Measurements from ENCODE around the gene MTOR.
A peak's percentile ranks its signal among the peaks of the same experiment; 100 is the strongest.
"Not testable (repeated sequence)": the region's sequence is repeated elsewhere in the genome, so short reads cannot be mapped to it uniquely, and the experiment has no call there.

Gene MTOR

GRCh38 chr1:11180342-11180744, 82.0 kb downstream of the MTOR start:
- DNase-seq (ENCODE audit: low spot score) = peak; percentile 32

- peak; percentile 35 for DNase-seq (ENCODE audit: low spot score)
These were observed 82.6 kb downstream of the MTOR start for GRCh38 chr1:11179749-11180148.

- DNase-seq (ENCODE audit: low spot score) = no peak
These were observed 83.2 kb downstream of the MTOR start for GRCh38 chr1:11179125-11179524.

- DNase-seq (ENCODE audit: low spot score) = no peak
These were observed 84.0 kb downstream of the MTOR start for GRCh38 chr1:11178021-11179015.

GRCh38 chr1:11176081-11176706, 86.2 kb downstream of the MTOR start:
- DNase-seq (ENCODE audit: low spot score) = peak; percentile 39

- DNase-seq (ENCODE audit: low spot score) = no peak
These were observed 86.9 kb downstream of the MTOR start for GRCh38 chr1:11175461-11175860.

- DNase-seq (ENCODE audit: low spot score) = peak; percentile 21
These were observed 87.9 kb downstream of the MTOR start for GRCh38 chr1:11174261-11174942.

- DNase-seq (ENCODE audit: low spot score) = no peak
These were observed 92.2 kb downstream of the MTOR start for GRCh38 chr1:11170102-11170501.

- no peak for DNase-seq (ENCODE audit: low spot score)
These were observed 93.1 kb downstream of the MTOR start for GRCh38 chr1:11169202-11169601.

- no peak for DNase-seq (ENCODE audit: low spot score)
These were observed 93.6 kb downstream of the MTOR start for GRCh38 chr1:11168731-11169130.

GRCh38 chr1:11166744-11167143, 95.6 kb downstream of the MTOR start:
- not testable (repeated sequence) for DNase-seq (ENCODE audit: low spot score)

- DNase-seq (ENCODE audit: low spot score) = not testable (repeated sequence)
These were observed 99.6 kb downstream of the MTOR start for GRCh38 chr1:11162752-11163151.

- DNase-seq (ENCODE audit: low spot score) = peak; percentile 87
These were observed 103.5 kb downstream of the MTOR start for GRCh38 chr1:11158720-11159321.

GRCh38 chr1:11158291-11158690, 104.1 kb downstream of the MTOR start:
- no peak for DNase-seq (ENCODE audit: low spot score)

GRCh38 chr1:11157867-11158266, 104.5 kb downstream of the MTOR start:
- no peak for DNase-seq (ENCODE audit: low spot score)

- no peak for DNase-seq (ENCODE audit: low spot score)
These were observed 105.0 kb downstream of the MTOR start for GRCh38 chr1:11157394-11157793.

GRCh38 chr1:11156963-11157362, 105.4 kb downstream of the MTOR start:
- no peak for DNase-seq (ENCODE audit: low spot score)

- no peak for DNase-seq (ENCODE audit: low spot score)
These were observed 105.9 kb downstream of the MTOR start for GRCh38 chr1:11156441-11156840.

- no peak for DNase-seq (ENCODE audit: low spot score)
These were observed 109.2 kb downstream of the MTOR start for GRCh38 chr1:11153184-11153583.

GRCh38 chr1:11152755-11153154, 109.6 kb downstream of the MTOR start:
- no peak for DNase-seq (ENCODE audit: low spot score)

- DNase-seq (ENCODE audit: low spot score) = no peak
These were observed 110.3 kb downstream of the MTOR start for GRCh38 chr1:11151826-11152612.
